GM21360 (cell line): ENCODE results near the gene SDR9C7.
A peak's percentile ranks its signal among the peaks of the same experiment; 100 is the strongest.
"Not testable (repeated sequence)": the region's sequence is repeated elsewhere in the genome, so short reads cannot be mapped to it uniquely, and the experiment has no call there.

Source experiments
- ATAC-seq: cut with Tn5 transposase; IDR thresholded peaks from one replicate; pipeline ENCODE4 v1.9.1; 2021; ENCODE audit warnings: mild to moderate bottlenecking, moderate library complexity; ENCODE audit not compliant: unreplicated experiment

The SDR9C7 gene

DNA sequence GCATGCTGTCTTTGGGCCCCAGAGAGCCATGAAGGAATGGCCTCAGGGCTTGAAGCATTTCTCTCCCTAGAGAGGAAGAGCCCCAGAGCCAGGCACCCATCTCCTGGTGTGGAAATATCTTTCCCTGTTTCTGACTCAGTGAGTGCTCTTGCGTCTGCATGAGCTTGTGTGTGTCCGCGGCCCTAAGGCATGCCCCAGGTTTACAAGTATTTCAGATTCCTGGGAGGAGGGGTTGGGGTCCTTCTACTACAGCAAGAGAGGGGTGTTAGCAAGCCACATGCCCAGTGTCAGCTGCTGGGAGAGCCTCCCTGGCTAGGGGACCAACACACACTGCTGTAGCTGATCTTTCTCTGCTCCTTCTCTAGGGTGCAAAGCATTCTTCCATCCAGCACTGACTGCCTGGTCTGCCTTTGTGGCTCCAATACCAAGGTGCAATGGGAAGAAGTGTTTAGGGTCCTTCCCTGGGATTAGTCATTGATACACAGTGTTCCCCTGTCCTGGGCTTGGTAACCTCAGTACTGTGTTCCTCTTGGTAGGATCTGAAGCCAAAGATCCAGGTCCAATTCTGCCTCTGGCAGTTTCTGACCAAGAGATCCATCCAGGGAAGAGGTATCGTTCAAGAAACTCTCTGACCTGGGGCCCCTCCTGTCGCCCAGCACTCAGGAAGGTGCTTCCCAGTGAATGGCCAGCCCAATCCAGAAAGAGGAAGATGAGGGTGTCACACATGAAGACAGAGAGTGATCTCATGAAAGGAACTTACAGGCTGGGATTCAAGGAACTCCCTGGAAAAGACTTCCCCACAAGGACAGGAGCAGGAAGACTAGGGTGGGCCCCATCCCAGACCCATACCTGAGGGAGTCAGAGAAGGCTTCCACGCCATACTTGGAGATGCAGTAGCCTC, 20.1 kb upstream of the SDR9C7 start:
- ATAC-seq = no peak

DNA sequence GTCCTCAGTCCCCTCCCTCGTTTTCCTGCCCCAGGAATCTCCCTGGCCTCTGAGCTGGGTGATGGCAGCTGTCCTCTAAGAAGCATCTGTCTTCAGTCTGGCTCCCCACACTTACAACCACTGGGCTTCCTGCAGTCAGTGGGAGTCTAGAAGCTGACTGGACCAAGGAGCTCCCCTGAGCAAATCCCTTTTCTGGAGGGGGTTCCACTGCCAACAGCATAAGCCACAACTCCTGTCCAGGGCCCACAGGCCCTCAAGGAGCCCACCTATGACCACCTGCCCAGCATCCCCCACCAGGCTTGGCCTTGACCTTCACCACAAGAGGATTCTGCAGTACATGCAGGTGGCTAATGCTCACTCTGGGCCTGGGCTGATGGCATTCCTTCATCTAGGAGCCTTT, 19.1 kb upstream of the SDR9C7 start:
- ATAC-seq = no peak

DNA sequence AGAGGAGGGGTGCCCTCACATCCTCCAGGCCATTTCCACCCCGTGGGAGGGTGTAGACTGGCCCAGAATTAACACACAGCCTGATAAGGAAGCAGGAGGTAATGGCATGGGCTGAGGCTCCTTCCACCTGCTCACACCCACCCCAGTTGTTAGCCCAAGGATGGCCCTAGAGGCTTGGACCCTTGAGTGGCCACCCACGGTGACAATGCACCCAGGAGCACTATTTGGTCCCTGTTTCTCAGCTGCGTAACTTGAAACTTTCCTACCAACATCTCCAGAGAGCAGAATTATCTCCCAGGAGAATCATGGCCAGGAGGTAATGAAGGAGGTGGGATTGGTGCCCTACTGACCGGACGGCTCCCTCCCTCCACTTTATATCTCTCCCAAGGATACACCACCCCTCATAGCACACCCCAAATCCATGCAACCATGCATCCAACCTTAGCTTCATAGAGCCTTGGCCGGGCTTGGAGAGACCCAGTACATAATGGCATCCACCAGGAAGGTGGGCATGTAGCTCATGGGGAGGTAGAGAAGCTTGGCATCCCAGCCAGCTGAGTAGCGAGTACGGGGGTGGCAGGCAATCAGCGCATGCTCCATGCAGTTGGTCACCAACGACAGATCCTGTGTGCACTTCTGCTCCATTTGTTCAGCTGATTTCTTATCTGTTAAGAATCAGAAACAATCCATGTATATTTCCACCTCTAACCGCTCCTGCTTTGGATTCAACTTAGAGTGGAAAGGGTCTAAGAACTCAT, 17.6 kb upstream of the SDR9C7 start:
- no peak for ATAC-seq

DNA sequence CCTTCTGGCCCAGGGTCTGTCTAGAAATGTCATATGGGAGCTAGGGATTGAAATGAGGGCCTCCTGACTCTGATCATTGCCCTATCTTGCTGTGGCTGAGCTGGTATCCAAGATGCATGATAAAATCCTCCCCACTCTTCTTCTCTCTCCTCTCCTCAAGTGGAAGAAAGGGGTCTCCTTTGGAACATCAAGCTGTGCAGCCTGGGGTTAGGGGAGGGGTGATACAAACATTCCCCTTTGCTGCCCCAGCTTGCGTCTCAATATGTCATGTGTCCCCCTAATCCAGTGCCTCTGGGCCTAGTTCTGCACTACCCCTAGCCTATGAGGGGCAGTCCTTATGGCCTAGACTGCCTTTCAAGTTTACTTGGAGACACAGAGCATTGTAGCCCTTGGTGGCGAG, 14.7 kb upstream of the SDR9C7 start:
- no peak for ATAC-seq

DNA sequence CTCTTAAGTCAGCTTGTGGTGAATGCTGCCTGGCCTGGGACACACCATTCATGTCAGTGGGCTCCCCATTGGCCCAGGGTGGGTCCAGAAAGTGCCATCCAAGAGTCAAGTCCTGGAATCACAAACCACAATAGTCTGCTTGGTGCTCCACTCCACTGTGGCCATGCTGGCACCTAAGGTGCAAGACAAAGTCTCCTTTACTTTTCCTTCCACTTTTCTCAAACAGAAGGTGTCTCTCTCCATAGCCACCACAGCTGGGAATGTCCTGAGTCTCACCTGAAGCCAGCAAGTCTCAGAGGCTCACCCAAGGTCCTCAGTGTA, 14.2 kb upstream of the SDR9C7 start:
- ATAC-seq = no peak

DNA sequence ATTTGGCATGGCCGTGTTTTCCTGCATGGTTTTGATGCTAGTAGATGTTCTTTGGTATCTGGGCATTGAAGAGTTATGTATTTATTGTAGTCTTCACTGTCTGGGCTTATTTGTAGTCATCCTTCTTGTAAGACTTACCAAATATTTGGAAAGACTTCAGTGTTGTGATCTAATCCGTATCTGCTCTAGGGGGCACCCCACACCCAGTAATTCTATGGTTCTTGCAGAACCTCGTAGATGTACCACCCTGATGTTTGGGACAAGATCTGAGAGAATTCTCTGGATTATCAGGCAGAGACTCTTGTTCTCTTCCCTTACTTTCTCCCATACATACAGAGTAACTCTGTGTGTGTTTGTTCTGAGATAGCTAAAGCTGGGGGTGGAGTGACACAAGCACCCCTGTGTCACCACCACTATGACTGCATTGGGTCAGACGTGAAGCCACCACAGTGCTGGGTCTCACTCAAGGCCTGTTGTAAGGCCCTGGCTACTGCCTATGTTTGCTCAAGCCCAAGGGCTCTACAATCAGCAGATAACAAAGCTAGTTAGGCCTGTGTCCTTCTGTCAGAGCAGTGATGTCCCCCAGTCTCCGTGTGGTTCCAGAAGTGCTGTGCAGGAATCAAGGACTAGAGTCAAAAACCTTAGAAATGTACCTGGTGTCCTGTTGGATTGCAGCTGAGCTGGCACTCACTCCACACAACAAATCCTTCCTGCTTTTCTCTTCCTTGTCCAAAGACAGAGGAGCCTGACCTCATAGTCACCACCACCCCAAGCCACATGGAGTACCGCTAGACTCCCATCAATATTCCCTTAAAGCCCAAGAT, 13.6 kb upstream of the SDR9C7 start:
- ATAC-seq = no peak

DNA sequence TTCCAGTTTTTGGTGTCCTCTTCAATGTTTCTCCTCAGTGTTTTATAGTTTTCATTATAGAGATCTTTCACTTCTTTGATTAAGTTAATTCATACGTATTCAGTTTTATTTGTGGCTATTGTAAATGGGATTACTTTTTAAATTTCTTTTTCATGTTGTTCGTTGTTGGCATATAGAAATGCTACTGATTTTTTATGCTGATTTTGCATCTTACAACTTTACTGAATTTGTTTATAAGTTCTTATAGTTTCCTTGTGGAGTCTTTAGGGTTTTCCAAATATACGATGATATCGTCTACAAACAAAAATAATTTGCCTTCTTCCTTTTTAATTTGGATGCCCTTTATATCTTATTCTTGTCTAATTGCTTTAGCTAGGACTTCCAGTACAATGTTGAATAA, 9.7 kb upstream of the SDR9C7 start:
- ATAC-seq = no peak

DNA sequence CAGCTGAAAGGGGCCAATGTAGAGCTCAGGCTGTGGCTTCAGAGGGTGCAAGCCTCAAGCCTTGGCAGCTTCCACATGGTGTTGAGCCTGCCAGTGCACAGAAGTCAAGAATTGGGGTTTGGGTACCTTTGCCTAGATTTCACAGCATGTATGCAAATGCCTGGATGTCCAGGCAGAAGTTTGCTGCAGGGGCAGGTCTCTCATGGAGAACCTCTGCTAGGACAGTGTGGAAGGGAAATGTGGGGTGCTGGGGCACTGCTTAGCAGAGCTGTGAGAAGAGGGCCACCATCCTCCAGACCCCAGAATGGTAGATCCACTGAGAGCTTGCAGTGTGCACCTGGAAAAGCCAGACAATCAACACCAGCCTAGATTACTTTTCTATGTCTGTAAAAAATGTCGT, 9.2 kb upstream of the SDR9C7 start:
- ATAC-seq = not testable (repeated sequence)

DNA sequence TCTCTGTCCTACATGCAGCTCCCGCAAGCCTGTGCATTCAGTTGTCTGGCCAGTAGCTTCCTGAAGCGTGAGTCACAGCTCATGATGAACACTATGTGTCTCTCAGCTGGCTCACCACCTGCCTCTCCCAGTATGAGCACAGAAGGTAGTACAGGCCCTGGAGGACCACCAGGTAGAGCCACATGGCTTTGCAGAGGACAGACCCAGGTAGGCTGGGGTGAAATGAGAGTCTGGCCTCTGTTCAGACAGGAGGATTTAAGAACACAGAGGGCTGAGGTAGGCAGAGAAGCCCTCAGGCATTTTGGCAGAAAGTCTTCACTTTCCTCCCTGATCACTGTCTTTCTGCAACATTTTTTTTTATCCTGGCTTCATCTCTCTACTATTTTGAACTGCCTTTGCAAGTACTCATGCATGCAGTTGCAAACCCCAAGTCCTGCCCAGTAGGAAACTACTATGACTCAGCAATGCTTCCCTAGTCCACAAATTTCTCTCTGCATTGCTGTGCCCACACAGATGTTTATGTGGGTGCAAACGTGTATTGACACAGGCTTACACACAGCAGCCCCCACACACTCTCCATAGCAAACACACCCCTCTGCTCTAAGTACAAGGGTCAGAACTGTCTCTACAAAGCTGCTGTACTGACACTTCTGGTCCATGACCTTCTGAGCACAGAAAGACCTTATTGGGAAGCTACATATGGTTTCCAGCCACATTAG, 7.2 kb upstream of the SDR9C7 start:
- peak; percentile 63 for ATAC-seq

DNA sequence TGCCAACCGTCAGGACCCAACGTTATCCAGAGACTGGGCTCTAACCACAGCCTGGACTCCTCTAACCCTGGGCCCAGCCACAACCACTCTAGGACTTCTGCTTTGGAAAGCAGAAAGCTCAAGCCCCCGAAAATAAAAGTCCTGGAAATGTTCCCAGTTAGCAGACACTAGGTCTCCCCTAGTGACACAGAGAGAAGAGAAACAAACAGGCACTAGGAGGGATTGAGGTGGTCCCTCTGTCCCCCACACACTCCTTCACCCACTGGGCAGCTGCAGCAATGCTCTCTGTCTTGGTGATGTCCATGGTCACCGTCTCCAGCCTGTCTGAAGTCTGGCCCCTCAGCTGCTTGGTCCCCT, 6.7 kb upstream of the SDR9C7 start:
- not testable (repeated sequence) for ATAC-seq

DNA sequence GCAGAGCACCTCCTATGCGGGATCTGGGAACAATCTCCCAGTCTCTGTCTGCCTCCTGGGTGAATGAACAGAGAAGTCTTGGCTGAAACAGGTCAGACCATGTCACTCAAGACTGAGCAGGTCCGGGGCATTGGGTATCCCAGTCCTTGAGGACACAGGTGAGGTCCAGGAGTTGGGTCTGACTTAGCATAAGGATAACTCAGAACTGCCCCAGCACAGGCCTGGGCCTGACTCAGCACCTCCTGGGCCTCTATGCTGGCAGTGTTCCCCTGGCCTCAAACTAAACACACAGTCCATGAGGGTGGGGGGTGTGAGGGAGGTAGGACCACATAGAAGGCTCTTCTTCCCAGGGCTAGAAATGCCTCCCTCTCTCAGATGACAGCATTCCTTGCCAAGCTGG, 1.5 kb upstream of the SDR9C7 start:
- no peak for ATAC-seq

DNA sequence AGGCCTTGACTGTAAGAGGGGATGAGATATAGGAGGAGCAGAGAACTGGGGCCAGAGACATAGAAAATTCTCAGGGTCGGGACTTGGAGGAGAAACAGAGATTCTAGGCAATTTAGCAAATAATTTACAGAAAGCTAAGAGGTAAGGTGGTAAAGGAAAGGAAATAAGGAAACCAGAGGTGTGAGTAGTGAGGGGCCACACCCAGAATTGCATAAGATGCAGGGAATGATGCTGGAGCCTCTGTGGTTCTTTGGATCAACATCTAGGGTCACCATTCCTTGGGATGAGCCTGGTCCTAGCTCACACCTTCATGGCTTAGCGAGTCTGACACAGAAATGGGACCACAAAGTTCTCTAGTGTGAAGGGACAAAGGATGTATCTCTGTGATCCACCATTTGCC, 949 bp upstream of the SDR9C7 start:
- ATAC-seq = no peak

DNA sequence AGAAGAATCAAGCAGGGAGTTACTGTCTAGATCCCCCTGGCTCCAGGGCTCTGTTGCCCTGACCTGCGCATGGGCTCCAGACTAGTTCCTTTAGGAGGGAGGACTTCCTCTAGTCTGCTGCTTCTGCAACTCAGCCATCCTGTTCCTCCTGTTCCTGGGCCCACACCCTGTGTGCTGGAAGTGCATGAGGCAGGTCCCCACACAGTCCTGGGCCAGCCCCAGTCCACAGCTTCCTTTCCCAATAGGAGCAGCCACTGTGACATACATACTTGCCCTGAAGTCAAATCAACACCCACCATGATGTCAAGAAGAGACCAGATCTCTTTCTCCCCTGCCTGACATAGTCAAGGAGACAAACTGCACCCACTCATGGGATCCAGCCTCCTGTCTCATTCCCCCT, 1.3 kb downstream of the SDR9C7 start:
- ATAC-seq = no peak

DNA sequence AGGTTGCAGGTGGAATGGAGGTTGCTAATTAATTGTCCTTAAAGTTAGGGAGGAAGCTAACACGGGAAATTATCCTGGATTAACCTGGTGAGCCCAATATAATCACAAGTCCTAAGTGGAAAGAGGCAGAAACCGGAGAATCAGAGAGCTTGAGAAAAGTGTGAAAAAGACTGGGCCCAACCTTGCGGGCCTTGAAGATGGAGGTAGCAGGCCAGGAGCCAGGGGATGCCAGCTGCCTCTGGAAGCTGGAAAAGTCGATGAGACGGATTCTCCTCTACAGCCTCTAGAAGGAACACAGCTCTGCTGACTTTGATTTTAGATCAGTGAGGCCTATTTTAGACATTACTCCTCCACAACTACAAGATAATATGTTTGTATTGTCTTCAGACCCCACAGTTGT, 2.1 kb downstream of the SDR9C7 start:
- ATAC-seq = no peak

DNA sequence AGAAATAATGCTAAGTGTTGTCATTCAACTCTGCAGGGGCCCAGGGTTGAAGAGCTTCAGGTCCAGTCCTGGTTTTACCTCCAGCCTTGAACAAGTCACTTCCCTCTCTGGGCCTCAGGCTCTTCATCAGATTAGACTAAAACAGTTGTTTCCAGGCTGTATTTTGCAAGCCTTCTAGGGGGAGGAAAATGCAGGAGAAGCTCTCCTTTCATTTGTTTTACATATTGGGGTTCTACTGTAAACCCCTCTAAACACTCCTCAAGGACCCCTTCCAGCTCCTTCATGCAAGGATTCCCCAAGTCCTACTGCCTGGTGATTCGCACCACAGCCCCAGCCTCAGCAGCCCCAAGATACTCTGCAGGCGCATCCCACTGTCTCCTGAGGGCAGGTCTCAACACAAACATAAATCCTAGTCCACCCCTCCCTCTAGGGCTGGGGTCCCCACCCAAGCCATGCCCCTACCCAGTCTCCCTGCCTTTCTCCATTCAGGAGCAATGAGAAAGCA, 2.7 kb downstream of the SDR9C7 start:
- no peak for ATAC-seq

DNA sequence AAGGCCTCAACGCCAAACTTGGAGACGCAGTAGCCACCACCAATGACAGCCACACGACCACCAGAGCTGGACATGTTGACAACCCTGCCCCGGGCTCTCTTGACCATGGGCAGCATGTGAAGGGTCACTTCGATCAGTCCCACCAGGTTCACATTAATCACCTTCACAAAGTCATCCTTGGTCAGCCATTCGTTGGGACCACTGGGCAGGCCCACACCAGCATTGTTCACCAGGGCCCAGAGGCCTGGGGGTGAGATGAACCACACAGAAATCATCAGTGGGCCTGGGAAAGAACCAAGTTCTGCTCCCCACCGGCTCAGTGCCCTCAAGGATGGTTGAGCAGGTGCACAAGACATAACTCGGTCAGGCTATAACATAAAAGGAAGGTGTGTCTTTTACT, 4.0 kb downstream of the SDR9C7 start:
- ATAC-seq = no peak

DNA sequence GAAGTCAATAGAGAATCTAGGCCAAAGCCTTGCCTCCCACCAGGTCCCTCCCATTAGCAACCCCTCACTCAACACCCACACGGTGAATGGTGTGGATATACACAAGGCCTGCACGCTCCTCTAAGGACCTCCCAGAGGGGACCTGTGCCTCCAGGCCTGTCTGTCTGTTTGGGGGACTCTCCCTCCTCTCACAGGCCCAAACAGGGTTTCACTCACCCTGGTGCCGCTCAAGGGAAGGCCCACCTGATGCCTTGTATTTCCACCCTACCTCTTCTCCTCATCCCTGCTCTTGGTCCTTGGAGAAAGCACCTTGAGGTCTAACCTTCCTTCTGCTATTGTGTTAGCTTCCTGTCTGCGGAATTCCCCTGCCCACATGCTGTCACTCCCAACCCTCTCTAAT, 4.4 kb downstream of the SDR9C7 start:
- no peak for ATAC-seq

DNA sequence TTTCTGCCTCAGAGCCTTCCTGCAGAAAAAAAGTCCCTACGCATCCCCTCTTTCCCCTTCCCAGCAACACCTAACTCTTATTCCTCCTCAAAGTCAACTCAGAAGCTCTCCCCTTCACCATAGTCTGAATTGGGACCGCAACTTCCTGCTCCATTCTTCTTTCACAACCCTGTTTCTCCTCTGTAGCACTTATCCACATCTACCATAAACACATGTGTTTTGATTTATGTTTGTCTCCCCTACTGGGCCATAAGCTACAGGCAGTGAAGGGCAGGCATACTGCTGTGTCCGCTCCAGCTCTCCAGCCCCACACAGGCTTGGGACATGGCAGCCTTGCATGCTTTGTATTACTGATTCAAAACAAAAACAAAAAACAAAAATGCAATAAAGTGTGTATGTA, 5.9 kb downstream of the SDR9C7 start:
- ATAC-seq = no peak

DNA sequence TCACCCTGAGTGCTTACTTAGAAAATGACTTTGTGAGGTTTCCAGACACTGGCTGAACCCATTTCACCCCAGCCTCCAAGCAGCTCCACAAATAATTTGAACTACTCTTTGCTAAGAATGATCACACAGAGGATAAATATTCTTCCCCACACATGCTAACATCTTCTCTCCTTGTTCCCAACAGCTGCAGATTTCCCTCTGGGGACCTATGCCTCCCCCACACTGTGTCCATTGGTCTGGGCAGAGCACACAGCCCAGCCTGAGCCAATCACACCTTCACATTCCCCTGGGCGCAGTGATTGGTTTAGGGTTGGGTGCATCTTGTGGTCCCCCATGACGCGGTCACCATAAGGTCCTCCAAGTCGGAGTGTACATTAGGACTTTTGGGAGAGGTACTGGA, 6.9 kb downstream of the SDR9C7 start:
- ATAC-seq = no peak

DNA sequence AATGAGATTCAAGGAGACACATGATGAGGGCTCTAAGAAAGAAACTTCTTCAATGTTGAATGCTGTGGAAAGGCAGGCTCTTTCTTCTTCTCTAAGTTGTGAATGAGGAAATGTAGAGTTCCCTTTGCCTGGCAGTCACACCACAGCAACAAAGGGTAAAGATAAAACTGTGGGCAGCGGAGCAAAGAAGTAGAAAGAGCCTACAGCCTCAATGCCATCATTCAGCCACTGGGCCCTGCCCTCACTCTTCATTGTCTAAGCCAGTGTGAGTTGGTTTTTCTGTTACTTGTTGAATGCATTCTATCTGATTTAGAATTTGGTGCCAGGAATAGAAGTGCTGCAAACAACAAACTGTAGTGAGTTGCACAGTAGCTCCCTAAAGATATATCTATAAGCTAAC, 12.2 kb downstream of the SDR9C7 start:
- ATAC-seq = no peak

DNA sequence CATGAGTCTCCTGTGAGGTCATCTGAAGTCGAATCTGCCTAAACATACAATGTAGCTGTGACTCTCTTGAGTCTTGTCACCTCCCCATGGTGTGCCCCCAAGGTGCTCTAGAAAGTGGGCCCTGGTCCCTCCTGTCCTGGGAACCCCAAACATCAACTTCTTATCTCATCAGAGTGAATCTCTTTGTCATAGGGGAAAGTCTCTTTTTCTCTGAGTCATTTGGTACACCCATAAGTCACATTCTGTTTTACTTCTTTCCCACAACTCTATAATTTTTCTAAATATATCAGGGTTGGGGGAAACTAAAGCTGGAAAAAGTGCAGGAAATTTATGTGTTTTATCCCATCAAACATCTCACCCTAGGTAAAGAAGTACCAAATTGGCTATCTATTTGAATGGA, 12.9 kb downstream of the SDR9C7 start:
- no peak for ATAC-seq
